Nucleus accumbens (tissue), 56 donors: Measurements from ENCODE around the gene SYNE4.
"Not testable (repeated sequence)": the region's sequence is repeated elsewhere in the genome, so short reads cannot be mapped to it uniquely, and the experiment has no call there.

Experiments
- DNase-seq, 56 donors: peaks; one replicate each; lab custom pipeline; 2025; lab: John Stamatoyannopoulos, UW

SYNE4 gene

GRCh38 chr19:35959040-35959967 is 49.3 kb downstream of the SYNE4 start:
- peak in 35 of 56 donors; percentile 5 to 69 (median 22) for DNase-seq

- no peak for DNase-seq
These were observed 50.0 kb downstream of the SYNE4 start for GRCh38 chr19:35958660-35959039.

- DNase-seq, result not testable (repeated sequence)
These were observed 51.2 kb downstream of the SYNE4 start for GRCh38 chr19:35957411-35957810.

- no peak for DNase-seq
These were observed 52.6 kb downstream of the SYNE4 start for GRCh38 chr19:35955881-35956634.
